Measurements from ENCODE around the gene SAAL1.

DNA sequence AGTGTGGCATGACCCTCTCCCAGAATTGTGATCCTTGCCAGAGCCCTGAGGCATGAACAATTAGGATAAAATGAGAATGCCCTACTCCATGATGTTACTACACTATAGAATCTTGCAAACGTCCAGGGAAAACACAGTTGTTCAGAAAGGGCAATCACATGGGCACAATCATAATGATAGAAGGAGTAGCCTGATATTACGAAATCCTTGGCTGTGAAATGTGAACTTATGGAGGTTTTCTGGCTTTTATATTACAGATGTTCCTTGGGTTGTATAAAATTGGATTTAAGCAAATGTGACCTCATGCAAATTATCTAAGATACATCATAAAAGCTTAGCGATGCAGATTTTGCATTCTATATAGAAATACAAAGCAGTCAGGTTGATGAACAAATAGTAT is 30.4 kb downstream of the SAAL1 start:
- TF ChIP-seq, protein P1, sequence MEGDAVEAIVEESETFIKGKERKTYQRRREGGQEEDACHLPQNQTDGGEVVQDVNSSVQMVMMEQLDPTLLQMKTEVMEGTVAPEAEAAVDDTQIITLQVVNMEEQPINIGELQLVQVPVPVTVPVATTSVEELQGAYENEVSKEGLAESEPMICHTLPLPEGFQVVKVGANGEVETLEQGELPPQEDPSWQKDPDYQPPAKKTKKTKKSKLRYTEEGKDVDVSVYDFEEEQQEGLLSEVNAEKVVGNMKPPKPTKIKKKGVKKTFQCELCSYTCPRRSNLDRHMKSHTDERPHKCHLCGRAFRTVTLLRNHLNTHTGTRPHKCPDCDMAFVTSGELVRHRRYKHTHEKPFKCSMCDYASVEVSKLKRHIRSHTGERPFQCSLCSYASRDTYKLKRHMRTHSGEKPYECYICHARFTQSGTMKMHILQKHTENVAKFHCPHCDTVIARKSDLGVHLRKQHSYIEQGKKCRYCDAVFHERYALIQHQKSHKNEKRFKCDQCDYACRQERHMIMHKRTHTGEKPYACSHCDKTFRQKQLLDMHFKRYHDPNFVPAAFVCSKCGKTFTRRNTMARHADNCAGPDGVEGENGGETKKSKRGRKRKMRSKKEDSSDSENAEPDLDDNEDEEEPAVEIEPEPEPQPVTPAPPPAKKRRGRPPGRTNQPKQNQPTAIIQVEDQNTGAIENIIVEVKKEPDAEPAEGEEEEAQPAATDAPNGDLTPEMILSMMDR (conservative IDR thresholded peaks at IDR 0.05 in 1 of 2, IDR thresholded peaks at IDR 0.05 in 1 of 2; ENCODE audit: extremely low read depth in 1 of 2, insufficient read depth in 1 of 2, low read depth in 1 of 2, low read length in 2 of 2), result no peak
- no peak for TF ChIP-seq EZH2 (IDR thresholded peaks at IDR 0.05; ENCODE audit: borderline replicate concordance, low read length)

Data from mammary epithelial cell (primary cell).